Stimulated activated CD8-positive, alpha-beta memory T cell treated with anti-CD3 and anti-CD28 coated beads, Interleukin-15, amount 100 ng/mL, for 1 hour (primary cell): ENCODE results near the gene DNAJC4.
A peak's percentile ranks its signal among the peaks of the same experiment; 100 is the strongest.

Experiments
- DNase-seq: peaks from one replicate; pipeline ENCODE4 v3.0.0-alpha.2; 2020; ENCODE audit warnings: low read depth

Gene DNAJC4, protein sequence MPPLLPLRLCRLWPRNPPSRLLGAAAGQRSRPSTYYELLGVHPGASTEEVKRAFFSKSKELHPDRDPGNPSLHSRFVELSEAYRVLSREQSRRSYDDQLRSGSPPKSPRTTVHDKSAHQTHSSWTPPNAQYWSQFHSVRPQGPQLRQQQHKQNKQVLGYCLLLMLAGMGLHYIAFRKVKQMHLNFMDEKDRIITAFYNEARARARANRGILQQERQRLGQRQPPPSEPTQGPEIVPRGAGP

DNA sequence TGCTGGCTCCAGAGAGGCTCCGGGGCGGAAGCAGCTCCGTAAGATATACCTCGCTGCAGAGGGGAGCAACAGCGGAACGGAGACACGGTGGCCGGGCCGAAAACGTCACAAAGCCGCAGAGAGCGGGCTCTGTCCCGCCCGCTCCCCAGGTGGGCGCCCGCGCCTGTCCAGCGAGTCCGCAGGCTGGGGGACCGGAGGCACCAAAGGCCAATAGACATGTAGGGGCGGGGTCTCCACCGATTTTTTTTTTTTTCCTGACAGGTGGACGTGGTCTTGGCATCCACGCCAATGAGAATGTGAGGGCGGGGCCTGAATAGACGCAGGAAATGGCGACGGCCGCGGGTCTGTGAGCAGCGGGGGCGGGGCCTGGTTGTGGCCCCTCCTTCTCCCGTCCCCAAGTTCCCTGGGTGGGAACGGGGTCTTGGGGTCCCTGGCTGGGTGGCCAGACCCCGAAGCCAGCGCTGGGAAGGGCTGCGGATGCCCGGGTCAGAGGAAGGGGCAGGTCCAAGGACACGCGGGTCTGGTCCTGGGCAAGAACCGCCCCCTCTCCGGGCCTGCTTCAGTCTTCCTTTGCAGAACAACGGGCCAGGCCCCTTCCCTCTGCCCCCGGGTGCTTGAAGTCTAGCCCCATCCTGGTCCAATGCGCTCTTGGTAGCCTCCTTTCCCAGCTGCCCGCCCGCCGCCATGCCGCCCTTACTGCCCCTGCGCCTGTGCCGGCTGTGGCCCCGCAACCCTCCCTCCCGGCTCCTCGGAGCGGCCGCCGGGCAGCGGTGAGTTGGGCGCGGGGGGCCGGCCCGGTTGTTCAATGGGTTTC is at the start of gene DNAJC4:
Gene DNAJC4 (plus strand): TSS at position 378 of the 814 bp plus-strand sequence. CDS start 307 bp downstream, at position 685.
- peak; percentile 77 for DNase-seq

DNA sequence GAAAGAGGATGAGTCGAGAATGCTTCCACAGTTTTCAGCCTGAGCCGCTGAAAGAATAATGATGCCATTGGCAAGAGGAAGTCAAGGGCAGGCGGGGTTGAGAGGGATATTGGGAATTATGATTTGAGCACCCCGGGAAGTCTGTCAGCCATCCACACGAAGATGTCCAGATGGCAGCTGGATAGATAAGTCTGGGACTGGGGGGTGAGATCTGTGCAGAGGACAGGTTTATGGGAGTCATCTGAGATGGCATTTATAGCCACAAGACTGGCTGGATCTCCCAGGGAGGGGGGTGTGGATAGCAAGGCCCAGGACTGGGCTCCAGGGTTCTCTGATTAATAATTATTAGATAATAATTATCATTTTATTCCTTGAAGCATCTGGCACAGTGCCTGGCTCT is 49.5 kb upstream of the DNAJC4 start:
- DNase-seq = no peak

DNA sequence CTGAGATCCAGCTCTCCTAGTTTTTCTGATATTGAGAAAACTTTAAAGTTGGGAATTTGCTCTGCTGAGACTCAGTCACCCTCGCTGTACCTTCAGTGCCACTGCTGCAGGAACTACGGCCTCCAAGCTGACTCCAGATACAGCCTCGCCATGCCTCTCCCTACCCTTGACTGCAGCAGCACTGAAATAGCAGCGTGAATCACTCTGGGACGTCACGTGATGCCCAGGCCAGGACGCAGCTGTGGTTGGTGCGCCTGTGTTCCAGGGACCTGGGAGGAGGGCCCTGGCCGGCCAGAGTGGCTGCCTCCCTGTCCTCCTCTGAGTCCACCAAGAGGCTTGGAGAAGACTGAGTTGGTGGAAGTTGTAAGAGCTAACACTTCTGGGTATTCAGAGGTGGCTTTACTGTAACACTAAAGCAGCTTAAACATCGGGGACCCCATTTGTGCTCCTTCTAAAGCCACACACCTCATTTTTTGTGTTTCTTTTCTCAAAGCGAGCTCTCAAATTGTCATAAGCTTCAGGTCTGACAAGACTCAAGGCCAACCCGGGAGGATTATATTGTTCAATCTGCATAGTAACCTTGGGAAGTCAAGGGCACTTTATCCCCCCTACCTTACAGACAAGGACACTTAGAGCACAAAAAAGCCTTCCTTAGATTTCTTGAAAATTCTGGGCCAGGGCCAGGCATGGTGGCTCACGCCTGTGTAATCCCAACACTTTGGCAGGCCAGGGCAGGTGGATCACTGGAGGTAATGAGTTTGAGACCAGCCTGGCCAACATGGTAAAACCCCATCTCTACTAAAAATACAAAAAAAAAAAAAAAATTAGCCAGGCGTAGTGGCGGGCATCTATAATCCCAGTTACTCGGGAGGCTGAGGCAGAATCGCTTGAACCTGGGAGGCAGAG is 48.6 kb upstream of the DNAJC4 start:
- DNase-seq = no peak

DNA sequence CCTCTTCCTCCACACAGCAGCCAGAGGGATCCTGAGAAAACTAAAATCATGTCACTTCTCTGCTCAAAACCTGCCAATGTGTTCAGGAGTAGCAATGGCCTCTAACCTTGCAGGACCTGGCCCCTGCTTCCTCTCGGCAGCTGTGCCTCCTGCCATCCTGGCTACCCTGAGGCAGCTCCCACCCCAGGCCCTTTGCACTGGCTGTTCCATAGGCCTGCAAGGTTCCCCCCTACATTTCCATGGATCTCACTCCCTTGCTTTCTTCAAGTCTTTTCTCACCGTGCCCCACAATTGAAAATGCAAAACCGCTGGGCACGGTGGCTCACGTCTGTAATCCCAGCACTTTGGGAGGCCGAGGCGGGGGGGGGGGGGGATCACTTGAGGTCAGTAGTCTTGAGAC is 46.5 kb upstream of the DNAJC4 start:
- no peak for DNase-seq

DNA sequence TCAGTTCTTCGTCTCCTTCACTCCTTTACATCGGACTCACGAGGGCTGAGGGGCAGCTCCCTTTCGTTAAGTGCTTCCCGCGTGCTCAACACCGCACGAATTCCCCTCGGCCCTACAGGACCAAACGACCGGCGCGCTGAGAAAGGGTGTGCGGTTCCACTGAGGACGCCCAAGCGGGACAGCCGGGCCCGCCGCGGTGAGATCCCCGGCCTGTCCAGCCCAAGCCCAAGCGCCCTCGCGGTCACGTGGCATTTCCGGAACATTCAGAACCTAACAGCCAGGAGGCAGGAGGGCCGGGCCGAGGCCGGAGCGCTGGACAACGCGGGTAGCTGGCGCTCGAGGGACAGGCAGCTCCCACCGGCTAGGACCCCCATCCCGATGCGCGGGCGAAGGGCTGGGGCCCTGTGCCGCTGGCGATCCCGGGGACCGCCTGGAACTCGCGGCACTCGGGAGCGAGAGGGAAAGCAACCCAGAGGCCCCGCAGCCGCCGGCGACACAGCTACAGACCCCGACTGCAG is 45.1 kb upstream of the DNAJC4 start:
- no peak for DNase-seq

DNA sequence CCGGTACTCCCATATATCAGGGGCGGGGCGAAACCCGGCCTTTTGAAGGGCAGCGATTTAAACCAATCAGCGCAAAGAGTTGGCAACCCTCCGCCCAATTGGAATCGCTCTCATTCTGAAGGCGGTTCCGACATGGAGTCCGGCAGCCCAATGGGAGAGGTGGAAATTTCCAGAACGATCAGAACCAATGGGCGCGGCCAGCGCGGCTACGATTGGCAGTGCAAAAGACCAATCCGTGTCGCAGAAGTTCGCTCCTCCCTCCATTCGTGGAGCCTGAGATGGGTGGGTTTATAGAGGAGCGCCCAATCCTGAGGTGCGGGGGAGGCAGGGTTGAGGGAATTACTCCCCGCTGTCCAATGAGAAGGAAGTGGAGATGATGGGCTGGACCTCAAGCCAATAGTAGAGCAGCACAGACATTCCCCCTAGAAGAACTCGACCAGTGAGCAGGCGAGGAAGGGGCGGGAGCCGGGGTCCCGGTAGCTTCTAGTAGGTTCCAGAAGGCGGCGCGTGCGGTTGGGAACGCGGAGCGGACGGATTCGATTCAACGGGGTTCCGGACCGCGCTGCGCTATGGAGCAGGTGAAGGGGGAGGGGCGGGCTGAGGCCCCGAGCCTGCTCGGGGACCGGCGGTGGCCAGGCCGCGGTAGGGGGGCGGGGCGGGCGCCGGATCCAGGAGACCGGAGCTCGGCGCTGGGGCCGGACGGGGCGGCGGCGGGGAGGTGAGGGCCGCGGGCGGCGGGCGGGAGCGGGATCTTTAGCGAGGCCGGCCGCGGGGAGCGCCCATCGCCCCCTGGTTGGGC is 44.5 kb upstream of the DNAJC4 start, which contains the start of gene STIP1:
Gene STIP1 (plus strand): TSS at position 479 of the 799 bp plus-strand sequence. CDS start 91 bp downstream, at position 570.
- peak; percentile 96 for DNase-seq

DNA sequence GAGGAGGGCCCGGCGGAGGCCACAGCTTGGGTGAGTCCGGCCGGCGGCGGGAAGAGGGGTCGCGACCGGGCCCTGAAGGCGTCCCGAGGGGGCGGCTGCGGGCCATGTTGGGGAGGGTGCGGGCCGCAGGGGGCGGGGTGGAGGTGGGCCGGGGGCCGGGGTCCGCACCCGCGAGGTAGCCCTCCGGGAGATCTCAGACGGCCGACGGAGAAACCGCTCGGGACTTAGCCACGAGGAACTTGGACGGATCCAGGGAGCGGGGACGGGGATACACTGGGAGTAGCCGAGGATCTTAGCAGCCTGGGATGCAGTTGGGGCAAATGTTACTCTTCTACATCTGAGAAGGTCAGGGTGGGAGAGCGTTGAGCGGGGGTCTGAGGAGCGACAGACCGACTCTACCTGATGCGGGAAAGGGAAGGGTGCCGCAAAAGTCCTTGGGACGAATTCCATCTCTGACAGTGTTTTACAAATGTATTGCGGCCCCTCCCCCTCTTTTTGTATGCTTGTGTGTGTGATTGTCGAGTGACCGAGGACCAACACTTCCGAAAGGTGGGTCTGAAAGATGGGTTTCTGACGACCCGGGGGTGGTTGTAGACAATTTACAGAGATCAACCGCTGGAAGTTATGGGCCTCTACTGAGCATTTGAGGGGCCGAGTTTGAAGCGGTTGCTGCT is 43.7 kb upstream of the DNAJC4 start:
- no peak for DNase-seq

DNA sequence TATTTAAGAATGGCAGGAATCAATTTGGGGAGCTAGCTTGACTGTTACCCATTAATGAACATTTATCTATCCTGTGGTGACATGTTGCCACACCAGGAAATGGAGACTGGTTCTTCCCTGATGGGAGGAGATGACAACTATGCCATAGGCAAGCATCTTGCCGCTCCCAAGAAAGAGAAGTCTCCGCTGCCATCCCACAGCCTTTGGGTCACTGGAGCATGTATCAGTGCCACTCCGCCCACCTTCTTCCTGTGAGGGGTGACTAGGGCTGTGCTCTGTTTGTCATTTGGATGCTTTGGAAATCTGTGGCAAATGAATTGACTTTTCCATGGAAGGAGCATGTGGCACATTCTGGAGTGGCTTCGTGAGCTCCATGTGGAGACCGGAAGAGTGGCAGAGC is 37.9 kb upstream of the DNAJC4 start:
- no peak for DNase-seq

DNA sequence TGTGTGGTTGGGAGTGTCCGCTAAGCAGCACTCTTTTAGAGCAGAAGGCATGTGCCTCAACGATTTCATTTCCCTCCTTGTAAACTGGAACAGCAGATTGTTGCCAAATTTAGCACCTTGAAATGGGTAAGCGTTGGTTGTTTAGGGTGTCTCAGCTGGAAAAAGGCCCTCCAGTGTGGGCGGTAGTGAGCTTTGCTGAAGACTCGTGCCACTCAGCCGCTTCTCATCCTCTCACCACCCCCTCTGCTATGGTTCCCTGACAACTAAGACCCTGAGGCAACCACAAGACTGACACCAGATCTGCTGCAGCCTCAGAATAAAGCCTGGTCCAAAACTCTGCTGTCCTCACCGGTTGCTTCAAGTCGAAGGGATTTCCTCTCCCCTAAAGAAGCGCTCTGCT is 33.7 kb upstream of the DNAJC4 start:
- no peak for DNase-seq

DNA sequence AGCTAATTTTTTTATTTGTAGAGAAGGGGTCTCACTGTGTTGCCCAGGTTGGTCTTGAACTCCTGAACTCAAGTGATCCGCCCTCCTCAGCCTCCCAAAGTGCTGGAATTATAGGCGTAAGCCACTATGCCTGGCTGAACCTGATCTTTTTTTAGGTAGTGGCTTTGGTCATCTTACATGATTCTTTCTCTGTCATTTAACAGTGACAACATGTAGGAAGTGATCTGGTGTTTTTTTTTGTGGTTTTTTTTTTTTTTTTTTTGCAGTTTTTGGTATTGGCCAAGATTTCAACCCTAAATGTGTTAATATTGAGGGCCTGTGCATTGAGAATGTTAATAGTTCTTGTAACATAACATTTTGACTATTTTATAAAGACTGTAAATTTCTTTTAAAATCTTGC is 31.8 kb upstream of the DNAJC4 start:
- DNase-seq = no peak

DNA sequence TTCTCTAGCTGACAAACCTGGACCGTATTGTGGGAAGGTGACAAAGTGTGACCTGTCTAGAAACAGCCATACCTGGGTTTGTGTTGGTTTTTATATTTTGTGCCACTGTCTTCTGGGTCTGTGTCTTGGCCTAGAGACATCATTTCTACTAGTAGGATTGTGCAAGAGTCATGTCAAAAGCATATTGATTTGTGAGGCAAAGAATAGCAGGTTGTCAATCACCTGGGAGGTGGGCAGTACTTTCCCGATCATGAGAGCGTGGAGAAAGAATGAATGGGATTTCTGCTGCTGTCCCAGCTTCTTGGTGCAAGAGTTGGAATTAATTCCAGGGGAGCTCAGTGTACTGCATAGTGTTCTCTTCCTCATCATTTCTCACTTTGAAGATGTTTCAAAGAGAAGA is 28.8 kb upstream of the DNAJC4 start:
- no peak for DNase-seq

DNA sequence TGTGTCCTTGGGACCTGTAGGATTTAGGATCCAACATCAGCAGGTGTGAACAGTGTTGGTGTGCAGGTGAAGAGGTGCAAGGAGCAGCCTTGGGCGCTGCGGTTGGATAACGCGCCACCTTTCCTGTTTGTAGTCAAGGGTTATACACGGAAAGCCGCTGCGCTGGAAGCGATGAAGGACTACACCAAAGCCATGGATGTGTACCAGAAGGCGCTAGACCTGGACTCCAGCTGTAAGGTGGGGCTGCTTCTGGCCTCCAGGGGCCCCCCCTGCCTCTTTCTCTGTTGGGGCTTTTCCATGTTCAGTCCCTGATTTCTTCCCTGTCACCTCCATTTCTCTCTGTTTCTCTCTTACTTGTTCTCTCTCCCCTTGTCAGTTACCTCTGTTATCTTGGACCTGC is 27.4 kb upstream of the DNAJC4 start:
- DNase-seq = no peak

DNA sequence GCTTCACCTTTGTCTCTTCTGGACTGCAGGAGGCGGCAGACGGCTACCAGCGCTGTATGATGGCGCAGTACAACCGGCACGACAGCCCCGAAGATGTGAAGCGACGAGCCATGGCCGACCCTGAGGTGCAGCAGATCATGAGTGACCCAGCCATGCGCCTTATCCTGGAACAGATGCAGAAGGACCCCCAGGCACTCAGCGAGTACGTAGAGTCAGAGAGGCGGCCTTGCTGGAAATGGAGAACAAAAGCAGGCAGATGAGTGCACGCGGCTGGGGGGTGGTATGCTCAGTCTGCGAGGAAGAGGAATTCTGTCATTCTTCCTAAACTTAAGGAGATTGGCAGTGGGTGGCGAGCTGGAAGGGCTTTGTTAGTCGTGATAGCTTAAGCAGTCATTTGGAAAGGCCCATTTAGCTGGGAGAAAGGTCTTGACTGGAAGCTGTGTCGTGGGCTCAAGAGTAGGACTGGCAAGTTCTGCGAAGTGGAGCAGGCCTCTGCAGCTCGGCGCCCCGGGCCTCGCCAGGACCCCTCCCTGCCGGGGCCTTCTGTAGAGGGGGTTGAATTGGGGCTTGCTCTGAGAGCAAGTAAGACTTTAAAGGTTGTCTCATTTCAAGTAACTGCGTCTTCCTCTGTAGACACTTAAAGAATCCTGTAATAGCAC is 26.8 kb upstream of the DNAJC4 start:
- no peak for DNase-seq

DNA sequence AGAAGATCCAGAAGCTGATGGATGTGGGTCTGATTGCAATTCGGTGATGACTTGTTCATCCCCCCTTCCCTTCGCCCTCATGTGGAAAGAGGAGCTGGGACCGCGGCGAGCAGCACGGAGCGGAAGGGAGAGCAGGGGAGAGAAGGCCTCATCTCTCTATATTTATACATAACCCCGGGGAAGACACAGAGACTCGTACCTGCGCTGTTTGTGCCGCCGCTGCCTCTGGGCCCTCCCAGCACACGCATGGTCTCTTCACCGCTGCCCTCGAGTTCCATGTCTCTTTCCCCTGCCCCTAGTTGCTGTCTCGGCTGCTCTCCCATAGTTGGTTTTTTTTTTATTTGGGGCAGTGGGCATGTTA is 26.3 kb upstream of the DNAJC4 start:
- DNase-seq = no peak

DNA sequence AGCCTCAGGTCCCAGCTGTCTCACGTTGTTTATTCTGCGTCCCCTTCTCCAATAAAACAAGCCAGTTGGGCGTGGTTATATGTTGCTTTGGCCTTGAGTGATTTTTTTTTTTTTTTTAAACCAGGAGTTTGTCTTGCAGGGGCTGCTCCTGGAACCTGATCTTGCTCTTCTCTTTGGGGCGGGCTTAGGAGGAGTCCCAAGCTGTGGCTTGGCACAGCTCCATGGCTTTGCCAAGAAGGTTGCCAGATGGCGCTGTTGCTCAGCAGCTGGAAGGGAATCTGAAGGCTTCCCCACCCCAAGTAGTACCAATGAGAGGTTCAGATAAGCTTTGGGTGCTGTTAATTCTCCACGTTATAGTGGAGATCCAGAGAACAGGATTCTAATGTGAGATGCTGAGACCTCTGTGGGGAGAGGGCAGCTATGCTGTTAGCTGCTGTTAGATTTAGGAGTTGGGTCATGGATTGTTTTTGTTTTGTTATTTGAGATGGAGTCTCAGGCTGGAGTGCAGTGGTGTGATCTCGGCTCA is 25.8 kb upstream of the DNAJC4 start:
- DNase-seq = peak; percentile 70

DNA sequence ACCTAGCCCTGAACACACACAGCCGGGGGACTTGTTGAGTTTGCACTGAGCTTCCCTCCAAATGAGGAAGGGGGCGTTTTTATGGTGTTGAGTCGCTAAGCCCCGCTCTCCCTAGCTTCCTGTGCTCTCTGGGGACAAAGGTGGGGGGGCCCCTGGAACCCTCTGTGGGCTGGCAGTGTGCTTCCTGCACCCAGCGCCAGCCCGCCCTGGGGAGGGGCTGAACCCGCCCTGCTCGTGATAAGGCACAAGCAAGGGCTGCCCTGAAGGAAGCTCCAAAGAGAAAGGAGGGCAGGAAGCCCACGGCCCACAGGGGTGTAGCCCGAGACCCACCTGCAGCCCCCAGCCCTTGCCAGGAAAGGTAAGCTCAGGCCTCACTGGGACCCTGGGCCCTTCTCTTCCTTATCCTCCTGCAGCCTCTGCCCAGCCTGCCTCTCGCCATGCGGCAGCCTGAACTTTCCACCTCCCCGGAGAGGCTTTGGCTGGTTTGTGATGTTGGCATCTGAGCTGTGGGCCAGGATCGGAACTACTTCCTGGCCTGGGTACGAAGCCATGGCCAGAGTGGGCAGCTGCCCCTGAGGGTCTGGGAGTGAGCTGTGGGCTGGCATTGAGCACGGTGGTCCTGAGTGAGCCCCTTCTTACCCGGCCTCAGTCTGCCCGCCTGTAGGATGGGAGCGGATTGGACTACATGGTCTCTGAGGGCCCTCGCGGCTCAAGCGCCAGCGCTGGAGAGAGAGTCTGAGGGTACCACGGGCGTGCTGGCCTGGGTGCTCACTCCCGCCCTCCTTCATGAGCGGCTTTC is 23.7 kb upstream of the DNAJC4 start, which contains the start of gene FERMT3:
Gene FERMT3 (plus strand): TSS at position 265 of the 799 bp plus-strand sequence. CDS start 644 bp downstream, outside the sequence.
- no peak for DNase-seq

DNA sequence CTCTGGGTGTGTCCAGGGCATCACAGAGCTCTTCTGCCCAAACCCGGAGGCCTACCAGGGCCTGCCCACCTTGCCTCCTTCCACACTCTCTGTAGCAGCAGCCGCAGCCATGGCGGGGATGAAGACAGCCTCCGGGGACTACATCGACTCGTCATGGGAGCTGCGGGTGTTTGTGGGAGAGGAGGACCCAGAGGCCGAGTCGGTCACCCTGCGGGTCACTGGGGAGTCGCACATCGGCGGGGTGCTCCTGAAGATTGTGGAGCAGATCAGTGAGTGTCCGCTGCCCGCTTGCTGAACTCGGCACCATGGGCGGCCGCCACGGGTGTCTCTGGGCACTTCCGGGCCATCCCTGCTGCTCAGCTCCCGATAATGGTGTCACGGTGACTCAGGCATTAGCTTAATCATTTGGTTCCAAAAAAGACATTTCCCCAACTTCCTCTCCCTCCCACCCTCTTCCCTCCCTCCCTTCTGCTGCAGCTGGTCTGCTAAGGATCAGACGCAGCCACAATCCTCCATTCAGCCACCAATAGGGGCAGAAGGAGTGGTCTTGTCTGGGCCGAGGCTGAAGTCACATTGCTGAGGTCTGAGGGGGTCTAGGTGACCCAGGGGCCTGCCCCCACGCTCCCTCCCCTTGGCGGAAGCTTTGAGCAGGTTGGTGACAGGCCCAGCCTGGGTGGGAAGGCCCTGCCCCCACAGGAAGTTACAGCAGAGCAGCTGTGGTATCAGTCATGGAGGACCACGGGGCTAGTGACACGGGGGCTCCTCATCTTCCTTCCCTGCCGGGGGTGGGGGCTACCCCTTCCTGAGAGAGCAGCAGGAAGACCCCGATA is 22.9 kb upstream of the DNAJC4 start:
- peak; percentile 50 for DNase-seq
